Natural killer cell (primary cell): ENCODE results near the gene ZBTB40. TPM values are rescaled to one million over a fixed set of nuclear protein-coding genes. Genes with fewer than 3 reads are reported as not detected.

ENCODE experiments used
- ATAC-seq, 3 donors: fragments of 150-1000 bp in 2 of 3; fragments of 200-7000 bp in 1 of 3; cut with Tn5 transposase; 1 replicate in 1 of 3; 2 replicates in 2 of 3; pipeline ENCODE4 v1.10.0; 2021; ENCODE audit warnings: mild to moderate bottlenecking in 2 of 3, moderate library complexity in 2 of 3
- DNase-seq, 2 donors: peaks; one replicate each; pipeline versions ENCODE4 v3.0.0 to v3.0.0-alpha.2; 2013 to 2021; ENCODE audit warnings: mixed read lengths in 1 of 2
- H3K27ac ChIP-seq: one replicate; pipeline ENCODE4 v1.5.1; 2013; ENCODE audit warnings: mild to moderate bottlenecking, low read length
- H3K27me3 ChIP-seq: one replicate; pipeline ENCODE4 v1.6.1; 2013; ENCODE audit warnings: low read length; ENCODE audit not compliant: control insufficient read depth, insufficient read depth
- H3K36me3 ChIP-seq: one replicate; pipeline ENCODE4 v1.6.1; 2013; ENCODE audit warnings: low read length; ENCODE audit not compliant: control insufficient read depth, insufficient read depth
- H3K4me1 ChIP-seq: one replicate; pipeline ENCODE4 v1.6.1; 2013; ENCODE audit warnings: low read length; ENCODE audit not compliant: control insufficient read depth, insufficient read depth
- H3K4me3 ChIP-seq: one replicate; pipeline ENCODE4 v1.5.1; 2013; ENCODE audit warnings: low read length
- H3K9me3 ChIP-seq: one replicate; pipeline ENCODE4 v1.6.1; 2013; ENCODE audit warnings: low read length; ENCODE audit not compliant: control insufficient read depth, insufficient read depth
- H3K27ac Mint-ChIP-seq, 2 donors: one replicate each; pipeline ENCODE4 v1.8.0; 2022; ENCODE audit warnings: mild to moderate bottlenecking in 2 of 2, mixed read lengths in 2 of 2, moderate library complexity in 1 of 2
- H3K27me3 Mint-ChIP-seq, 2 donors: one replicate each; pipeline ENCODE4 v1.8.0; 2022; ENCODE audit warnings: low read depth in 2 of 2, mixed read lengths in 2 of 2
- H3K36me3 Mint-ChIP-seq: one replicate; pipeline ENCODE4 v1.8.0; 2022; ENCODE audit warnings: mixed read lengths
- H3K4me1 Mint-ChIP-seq, 2 donors: one replicate each; pipeline ENCODE4 v1.8.0; 2022; ENCODE audit warnings: mixed read lengths in 2 of 2
- H3K4me3 Mint-ChIP-seq: one replicate; pipeline ENCODE4 v1.8.0; 2022; ENCODE audit warnings: mild to moderate bottlenecking, moderate library complexity, mixed read lengths
- H3K9me3 Mint-ChIP-seq, 2 donors: one replicate each; pipeline ENCODE4 v1.8.0; 2022; ENCODE audit warnings: mixed read lengths in 2 of 2
- CTCF ChIP-seq: fragments of 200-600 bp; IDR thresholded peaks from one replicate; pipeline ENCODE4 v1.8.0; 2022; ENCODE audit warnings: antibody characterized with exemption
- WGBS: methylation state at CpG from one replicate; pipeline ENCODE4 v1.1.7; 2013; ENCODE audit warnings: missing lambda C conversion rate; ENCODE audit not compliant: insufficient coverage; 5-methylcytosine and 5-hydroxymethylcytosine counted together
- intact Hi-C: fragments of 100-400 bp; cut with micrococcal nuclease; formaldehyde crosslinking; loops from one replicate; pipeline ENCODE4 v1.14.2; 2022
- total RNA-seq, 4 donors: library from RNA; stranded (reverse); fragments of 120-200 nt in 1 of 4; gene quantifications; one replicate each; pipeline versions ENCODE4 v1.2.3 to v1.2.4, GENCODE V29; 2013 to 2022

ZBTB40 gene
- total RNA-seq, 3 donors from 2014 or later (not counting 1 experiment from before 2014, with no cell fraction given) = 32.9 to 37.6 (median 36.7) TPM

- Mint-ChIP-seq H3K27ac (no peak overlapping the region), H3K4me3 (no peak overlapping the region), H3K27me3 (peaks cover 0 to 4% of the 10 kb centered on the region in 2 donors), H3K4me1 (peaks cover 0 to 8% of the 10 kb centered on the region in 2 donors), H3K9me3 (peaks cover 0 to 7% of the 10 kb centered on the region in 2 donors), H3K36me3 (no peaks in the 10 kb centered on the region)
- Histone ChIP-seq H3K4me1 (no peaks in the 10 kb centered on the region), H3K27me3 (no peaks in the 10 kb centered on the region), H3K36me3 (no peaks in the 10 kb centered on the region), H3K27ac (no peak overlapping the region), H3K4me3 (no peak overlapping the region), H3K9me3 (no peaks in the 10 kb centered on the region)
- ATAC-seq (peak in 1 of 3 donors; percentile 8), DNase-seq (no peak)
- intact Hi-C loops = no loop called here
- TF ChIP-seq CTCF = no peak
- 88% methylated on average over 12 of the region's 12 CpGs for WGBS
These were observed 127.2 kb downstream of the ZBTB40 start for GRCh38 chr1:22578732-22579361.

GRCh38 chr1:22579541-22580155 is 128.0 kb downstream of the ZBTB40 start:
- H3K36me3 Mint-ChIP-seq = no peaks in the 10 kb centered on the region
- H3K27ac Mint-ChIP-seq = no peak overlapping the region
- DNase-seq = no peak
- WGBS = 94% methylated on average over 7 of the region's 7 CpGs
- peaks cover 0 to 8% of the 10 kb centered on the region in 2 donors for H3K4me1 Mint-ChIP-seq
- H3K4me3 ChIP-seq = no peak overlapping the region
- H3K9me3 Mint-ChIP-seq = peaks cover 0 to 7% of the 10 kb centered on the region in 2 donors
- no peaks in the 10 kb centered on the region for H3K9me3 ChIP-seq
- H3K27me3 ChIP-seq = no peaks in the 10 kb centered on the region
- peaks cover 0 to 2% of the 10 kb centered on the region in 2 donors for H3K27me3 Mint-ChIP-seq
- H3K4me1 ChIP-seq = no peaks in the 10 kb centered on the region
- no peak overlapping the region for H3K27ac ChIP-seq
- H3K36me3 ChIP-seq = no peaks in the 10 kb centered on the region
- no peak for ATAC-seq
- no peak overlapping the region for H3K4me3 Mint-ChIP-seq
- TF ChIP-seq CTCF = no peak
- intact Hi-C loops = no loop called here

Other genes starting within 250 kb of the ZBTB40 start
- not detected for gene EPHA8, start 111.6 kb downstream of the ZBTB40 start, total RNA-seq
- gene C1QA, start 184.8 kb downstream of the ZBTB40 start, total RNA-seq = 1 to 10 TPM in 1 of 3 donors, under 1 TPM in 1, not detected in 1; 0.43 to 3.9 TPM
- under 1 TPM in 1 of 3 donors, not detected in 2; 0.33 TPM for gene C1QC, start 191.8 kb downstream of the ZBTB40 start, total RNA-seq
- gene C1QB, start 201.4 kb downstream of the ZBTB40 start, total RNA-seq = 1 to 10 TPM in 1 of 3 donors, under 1 TPM in 1, not detected in 1; 0.70 to 1.3 TPM